ENCODE results near the gene SOX5.

DNA sequence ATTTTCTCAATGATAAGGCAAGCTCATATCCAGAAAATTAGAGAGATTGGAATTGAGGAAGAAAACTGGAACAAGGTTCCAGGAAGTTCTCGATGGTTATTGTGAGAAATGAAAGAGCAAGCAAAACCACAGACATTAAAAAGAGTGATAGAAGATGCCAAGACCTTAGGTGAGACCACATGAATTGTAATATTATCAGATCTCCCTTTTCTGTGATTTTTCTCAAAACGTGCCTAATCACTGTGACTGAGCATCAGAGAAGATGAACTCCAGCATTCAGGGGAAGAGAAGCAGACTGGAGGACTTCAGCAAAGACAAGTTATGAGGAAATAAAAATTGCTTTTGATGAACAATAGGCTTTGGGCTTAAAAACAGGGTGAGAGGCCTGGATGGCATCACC lies 278.8 kb downstream of the SOX5 start:
- no peak for TF ChIP-seq POLR2A (IDR thresholded peaks at IDR 0.05; ENCODE audit: low read depth, low read length)
- TF ChIP-seq POLR2AphosphoS5 (IDR thresholded peaks at IDR 0.05; ENCODE audit: low read depth, low read length): no peak
- no peak for TF ChIP-seq TAF1 (IDR thresholded peaks at IDR 0.05; ENCODE audit: low read depth, low read length)
- TF ChIP-seq POU2F2 (IDR thresholded peaks at IDR 0.05; ENCODE audit: low read depth, low read length): no peak
- no peak for TF ChIP-seq SPI1 (IDR thresholded peaks at IDR 0.05; ENCODE audit: low read depth, low read length)
- no peak for TF ChIP-seq PAX5 (IDR thresholded peaks at IDR 0.05; ENCODE audit: insufficient read depth, low read length, severe bottlenecking)
